ENCODE data around the gene HHAT.

HHAT gene

DNA sequence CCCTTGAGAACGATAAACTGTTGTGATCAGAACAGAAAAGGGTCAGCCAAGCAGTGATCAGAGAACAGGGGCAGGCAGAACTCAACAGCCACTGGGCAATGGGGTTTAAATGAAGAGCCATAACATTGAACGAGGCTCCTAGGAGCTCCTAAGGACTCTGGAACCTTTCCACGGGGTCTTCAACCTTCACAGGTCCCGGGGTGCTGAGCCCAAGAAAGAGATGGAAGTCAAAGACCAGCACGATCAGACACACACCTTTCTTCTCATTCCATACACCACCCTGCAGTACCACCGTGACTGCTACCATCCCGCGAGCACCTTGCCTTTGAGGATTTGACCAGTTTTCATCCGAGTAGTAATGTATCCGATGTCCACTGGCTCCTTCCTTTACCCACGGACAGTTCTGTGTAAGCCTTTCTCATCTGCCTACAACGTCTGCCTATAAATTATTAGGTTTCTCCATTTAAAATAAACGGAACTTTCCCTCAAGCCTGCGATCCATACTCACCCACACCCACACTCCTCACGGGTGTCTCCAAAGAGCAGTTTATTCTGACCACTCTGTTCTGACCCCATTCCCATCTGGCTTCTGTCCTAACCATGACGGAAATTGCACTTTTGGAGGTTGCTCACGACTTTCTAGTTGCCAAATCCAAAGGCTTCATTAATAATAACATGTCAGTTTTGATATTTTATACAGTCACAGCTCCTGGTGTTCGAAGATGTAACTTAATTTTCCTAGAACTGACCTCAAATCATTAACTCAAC, 16.8 kb upstream of the HHAT start:
- TF ChIP-seq, protein P1, sequence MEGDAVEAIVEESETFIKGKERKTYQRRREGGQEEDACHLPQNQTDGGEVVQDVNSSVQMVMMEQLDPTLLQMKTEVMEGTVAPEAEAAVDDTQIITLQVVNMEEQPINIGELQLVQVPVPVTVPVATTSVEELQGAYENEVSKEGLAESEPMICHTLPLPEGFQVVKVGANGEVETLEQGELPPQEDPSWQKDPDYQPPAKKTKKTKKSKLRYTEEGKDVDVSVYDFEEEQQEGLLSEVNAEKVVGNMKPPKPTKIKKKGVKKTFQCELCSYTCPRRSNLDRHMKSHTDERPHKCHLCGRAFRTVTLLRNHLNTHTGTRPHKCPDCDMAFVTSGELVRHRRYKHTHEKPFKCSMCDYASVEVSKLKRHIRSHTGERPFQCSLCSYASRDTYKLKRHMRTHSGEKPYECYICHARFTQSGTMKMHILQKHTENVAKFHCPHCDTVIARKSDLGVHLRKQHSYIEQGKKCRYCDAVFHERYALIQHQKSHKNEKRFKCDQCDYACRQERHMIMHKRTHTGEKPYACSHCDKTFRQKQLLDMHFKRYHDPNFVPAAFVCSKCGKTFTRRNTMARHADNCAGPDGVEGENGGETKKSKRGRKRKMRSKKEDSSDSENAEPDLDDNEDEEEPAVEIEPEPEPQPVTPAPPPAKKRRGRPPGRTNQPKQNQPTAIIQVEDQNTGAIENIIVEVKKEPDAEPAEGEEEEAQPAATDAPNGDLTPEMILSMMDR (IDR thresholded peaks at IDR 0.05): no peak
- Histone ChIP-seq H3K4me2 (ENCODE audit: low read length) (peak overlapping the region; percentile 54), H3K4me3 (ENCODE audit: low read depth, low read length) (peak overlapping the region; percentile 35), H3K79me2 (no peaks in the 10 kb centered on the region), H3K27me3 (ENCODE audit: control insufficient read depth, insufficient read depth, low read length) (no peaks in the 10 kb centered on the region), H3K36me3 (ENCODE audit: control insufficient read depth, insufficient read depth, low read length) (no peaks in the 10 kb centered on the region), H2AFZ (peak overlapping the region; percentile 89), H3K9me3 (ENCODE audit: control insufficient read depth, low read length) (no peaks in the 10 kb centered on the region), H3K4me1 (no peaks in the 10 kb centered on the region), H3K9ac (no peak overlapping the region), H3K27ac (peak overlapping the region; percentile 49)

DNA sequence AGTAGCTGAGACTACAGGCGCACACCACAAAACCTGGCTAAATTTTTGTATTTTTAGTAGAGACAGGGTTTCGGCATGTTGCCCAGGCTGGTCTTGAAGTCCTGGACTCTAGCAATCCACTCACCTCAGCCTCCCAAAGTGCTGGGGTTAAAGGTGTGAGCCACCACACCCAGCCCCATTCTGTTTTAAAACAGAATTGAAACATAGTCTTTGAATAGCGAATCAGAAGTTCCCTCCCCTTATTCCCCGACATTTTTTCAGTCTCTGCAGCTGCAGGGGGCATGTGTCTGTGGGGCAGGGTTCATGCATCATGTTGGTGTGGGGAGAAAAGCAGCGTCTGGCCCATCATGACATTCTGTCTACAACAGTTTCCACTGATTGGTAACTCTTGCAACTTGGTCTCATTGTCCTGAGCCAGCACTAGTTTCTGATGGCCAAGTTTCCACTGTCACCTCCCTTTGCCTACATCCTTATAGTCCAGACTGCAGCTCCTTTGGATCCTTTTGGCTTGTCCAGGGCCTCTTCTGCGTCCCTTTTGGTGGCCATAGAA, 15.6 kb upstream of the HHAT start:
- Histone ChIP-seq H3K4me3 (ENCODE audit: low read depth, low read length) (no peak overlapping the region), H2AFZ (no peak overlapping the region), H3K9ac (no peak overlapping the region), H3K36me3 (ENCODE audit: control insufficient read depth, insufficient read depth, low read length) (no peaks in the 10 kb centered on the region), H3K79me2 (no peaks in the 10 kb centered on the region), H3K9me3 (ENCODE audit: control insufficient read depth, low read length) (no peaks in the 10 kb centered on the region), H3K4me2 (ENCODE audit: low read length) (no peak overlapping the region), H3K4me1 (no peaks in the 10 kb centered on the region), H3K27ac (no peak overlapping the region), H3K27me3 (ENCODE audit: control insufficient read depth, insufficient read depth, low read length) (no peaks in the 10 kb centered on the region)
- TF ChIP-seq, protein P1 (IDR thresholded peaks at IDR 0.05): no peak

DNA sequence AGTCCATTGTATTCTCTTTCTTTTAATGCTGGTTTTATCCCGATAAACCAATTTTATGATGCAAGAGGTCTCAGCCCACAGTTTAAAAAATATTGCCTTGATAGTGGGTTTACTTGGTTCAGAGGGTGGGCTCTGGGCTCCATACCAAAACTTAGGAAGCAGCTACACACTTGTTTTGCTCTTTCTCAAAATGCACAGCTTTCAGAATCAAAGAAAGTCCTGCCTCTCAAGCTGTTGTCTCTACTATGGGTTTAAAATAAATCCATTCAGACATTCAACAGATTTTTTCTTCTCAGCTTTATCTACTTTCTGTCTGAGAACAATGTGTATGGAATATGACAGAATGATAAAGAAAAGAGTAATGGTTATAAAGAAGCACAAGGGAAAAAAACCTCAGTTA, 14.8 kb upstream of the HHAT start:
- Histone ChIP-seq H3K79me2 (no peaks in the 10 kb centered on the region), H3K27me3 (ENCODE audit: control insufficient read depth, insufficient read depth, low read length) (no peaks in the 10 kb centered on the region), H2AFZ (no peak overlapping the region), H3K9ac (no peak overlapping the region), H3K36me3 (ENCODE audit: control insufficient read depth, insufficient read depth, low read length) (no peaks in the 10 kb centered on the region), H3K4me3 (ENCODE audit: low read depth, low read length) (no peak overlapping the region), H3K27ac (no peak overlapping the region), H3K4me1 (no peaks in the 10 kb centered on the region), H3K4me2 (ENCODE audit: low read length) (no peak overlapping the region), H3K9me3 (ENCODE audit: control insufficient read depth, low read length) (no peaks in the 10 kb centered on the region)
- TF ChIP-seq, protein P1 (IDR thresholded peaks at IDR 0.05): no peak

DNA sequence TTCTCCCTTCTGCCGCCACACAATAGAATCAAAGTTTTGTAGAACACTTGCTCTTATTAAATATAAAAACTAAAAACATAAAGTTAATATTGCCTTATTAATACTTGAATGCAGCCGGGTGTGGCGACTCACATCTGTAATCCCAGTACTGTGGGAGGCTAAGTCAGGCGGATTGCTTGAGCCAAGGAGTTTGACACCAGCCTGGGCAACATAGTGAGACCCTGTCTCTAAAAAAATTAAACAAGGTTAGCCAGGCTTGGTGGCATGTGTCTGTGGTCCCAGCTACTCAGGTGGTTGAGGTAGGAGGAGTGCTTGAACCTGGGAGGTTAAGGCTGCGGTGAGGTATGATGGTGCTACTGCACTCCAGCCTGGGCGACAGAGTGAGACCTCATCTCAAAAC, 13.2 kb upstream of the HHAT start:
- no peak overlapping the region for H2AFZ ChIP-seq
- H3K4me2 ChIP-seq (ENCODE audit: low read length): no peak overlapping the region
- TF ChIP-seq, protein P1 (IDR thresholded peaks at IDR 0.05): no peak

DNA sequence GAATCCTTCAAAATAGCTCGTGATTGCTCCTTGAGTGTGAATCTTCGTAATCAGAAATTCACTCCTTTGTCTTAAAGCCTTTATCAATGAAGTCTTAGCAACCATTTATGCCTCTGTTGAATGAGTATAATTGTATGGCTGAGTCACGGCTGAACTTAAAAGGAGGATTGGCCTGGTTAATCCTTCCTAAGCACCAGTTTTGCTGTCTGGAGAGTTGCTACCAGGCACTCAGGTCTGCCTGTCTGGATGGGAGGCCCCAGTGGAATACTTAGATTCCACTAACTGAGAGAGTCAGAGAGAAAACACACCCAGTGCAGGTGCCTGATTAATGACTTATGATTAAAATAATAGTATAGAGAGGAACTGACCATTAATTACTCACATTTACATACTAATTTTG, 7.6 kb upstream of the HHAT start:
- TF ChIP-seq, protein P1 (IDR thresholded peaks at IDR 0.05): no peak
- no peak overlapping the region for H3K4me2 ChIP-seq (ENCODE audit: low read length)
- no peak overlapping the region for H3K27ac ChIP-seq
- no peaks in the 10 kb centered on the region for H3K36me3 ChIP-seq (ENCODE audit: control insufficient read depth, insufficient read depth, low read length)
- no peak overlapping the region for H3K9ac ChIP-seq
- no peaks in the 10 kb centered on the region for H3K79me2 ChIP-seq
- H3K4me1 ChIP-seq: no peaks in the 10 kb centered on the region
- H3K9me3 ChIP-seq (ENCODE audit: control insufficient read depth, low read length): no peaks in the 10 kb centered on the region
- H2AFZ ChIP-seq: no peak overlapping the region
- H3K27me3 ChIP-seq (ENCODE audit: control insufficient read depth, insufficient read depth, low read length): no peaks in the 10 kb centered on the region
- no peak overlapping the region for H3K4me3 ChIP-seq (ENCODE audit: low read depth, low read length)

More for the DNA sequence above, 13.2 kb upstream of the HHAT start:
- Histone ChIP-seq H3K4me3 (ENCODE audit: low read depth, low read length) (no peak overlapping the region), H3K79me2 (no peaks in the 10 kb centered on the region), H3K9me3 (ENCODE audit: control insufficient read depth, low read length) (no peaks in the 10 kb centered on the region), H3K9ac (no peak overlapping the region), H3K4me1 (no peaks in the 10 kb centered on the region), H3K36me3 (ENCODE audit: control insufficient read depth, insufficient read depth, low read length) (no peaks in the 10 kb centered on the region), H3K27me3 (ENCODE audit: control insufficient read depth, insufficient read depth, low read length) (no peaks in the 10 kb centered on the region), H3K27ac (no peak overlapping the region)
